Activated gamma-delta T cell (primary cell): ENCODE measurements around the gene NABP1.

ENCODE experiments used
- DNase-seq: peaks from one replicate; lab custom pipeline; 2025; lab: John Stamatoyannopoulos, UW

NABP1 gene

DNA sequence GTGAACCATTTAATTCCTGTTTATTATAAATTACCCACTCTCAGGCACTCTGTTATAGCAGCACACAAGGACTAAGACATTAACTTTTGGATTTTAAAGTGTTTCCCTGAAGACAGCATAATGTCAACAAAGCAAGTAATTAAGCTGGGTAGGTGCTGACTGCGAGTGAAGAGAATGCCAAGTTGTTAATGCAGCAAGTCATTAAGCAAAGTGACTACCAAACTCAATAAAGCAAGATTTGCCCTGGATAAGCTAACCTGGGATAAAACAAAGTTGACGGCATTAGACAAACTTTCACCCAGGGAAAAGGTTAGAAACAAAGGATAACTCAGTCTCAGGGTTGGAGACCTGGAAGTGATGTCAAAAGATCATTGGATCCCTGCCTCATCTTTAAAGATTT, 28.4 kb upstream of the NABP1 start:
- DNase-seq: no peak

DNA sequence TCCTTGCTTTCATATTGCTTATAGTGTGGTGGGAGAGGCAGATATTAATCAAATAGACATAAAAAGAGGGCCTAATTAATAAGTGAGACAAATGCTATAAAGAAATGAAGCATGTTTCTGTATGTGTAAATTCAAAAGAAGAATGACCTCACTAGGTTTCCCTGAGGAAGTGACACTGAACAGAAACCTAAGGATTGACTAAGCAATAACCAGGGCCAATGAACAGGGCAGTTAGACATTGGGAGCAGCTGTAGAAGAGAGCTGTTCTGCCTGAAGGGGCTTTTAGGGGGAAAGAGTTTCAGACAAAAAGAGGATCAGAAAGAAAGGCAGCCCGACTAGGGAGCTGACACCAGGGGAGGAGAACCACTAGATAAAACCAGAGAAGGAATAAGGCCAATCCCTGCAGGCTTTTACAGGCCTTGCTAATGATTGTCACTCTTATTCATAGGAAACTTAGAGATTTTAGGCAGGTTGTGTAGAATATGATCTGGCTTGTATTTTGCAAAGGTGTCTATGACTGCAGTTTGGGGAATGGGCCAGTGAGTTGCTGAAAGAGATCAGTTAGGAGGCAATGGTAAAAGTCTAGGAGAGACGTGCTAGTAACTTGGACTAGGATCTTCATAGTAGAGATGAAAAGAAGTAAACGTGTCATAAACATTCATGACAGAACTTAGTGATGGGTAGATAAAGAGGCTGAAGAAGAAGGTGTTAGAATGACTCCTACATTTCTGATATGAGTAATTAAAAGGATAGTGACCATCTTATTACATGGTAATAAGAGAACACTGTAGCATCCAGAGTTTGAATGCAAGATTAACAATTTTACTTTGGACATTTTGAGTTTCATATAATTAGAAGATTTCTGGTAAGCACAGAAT, 26.8 kb upstream of the NABP1 start:
- DNase-seq: no peak

DNA sequence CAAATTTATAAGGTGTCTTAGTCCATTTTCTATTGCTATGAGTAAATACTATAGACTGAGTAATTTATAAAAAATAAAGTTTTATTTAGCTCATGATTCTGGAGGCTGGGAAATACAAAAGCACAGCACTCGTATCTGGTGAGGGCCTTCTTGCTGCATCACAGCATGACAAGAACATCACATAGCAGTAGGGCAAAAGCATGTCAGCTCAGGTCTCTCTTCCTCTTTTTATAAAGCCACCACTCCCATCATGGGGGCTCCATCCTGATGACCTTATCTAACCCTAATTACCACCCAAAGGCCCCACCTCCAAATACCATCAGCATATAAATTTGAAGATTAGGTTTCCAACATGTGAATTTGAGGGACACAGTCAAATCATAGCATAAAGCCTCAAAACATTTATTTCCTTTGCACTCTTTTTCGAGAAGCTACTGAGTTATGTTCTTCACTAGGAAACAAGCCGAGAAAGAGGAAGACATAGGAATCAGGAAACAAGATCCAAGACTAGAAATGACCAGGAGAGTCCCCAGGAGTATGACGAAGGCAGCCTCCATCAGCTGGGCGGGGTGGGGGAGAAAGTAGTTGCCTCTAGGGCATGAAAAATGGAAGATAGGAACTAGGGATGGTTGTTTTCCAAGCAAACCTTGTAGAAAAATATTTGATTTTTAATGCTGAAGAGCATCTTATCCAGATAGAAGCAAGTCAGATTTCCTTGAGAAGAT, 24.1 kb upstream of the NABP1 start:
- no peak for DNase-seq

DNA sequence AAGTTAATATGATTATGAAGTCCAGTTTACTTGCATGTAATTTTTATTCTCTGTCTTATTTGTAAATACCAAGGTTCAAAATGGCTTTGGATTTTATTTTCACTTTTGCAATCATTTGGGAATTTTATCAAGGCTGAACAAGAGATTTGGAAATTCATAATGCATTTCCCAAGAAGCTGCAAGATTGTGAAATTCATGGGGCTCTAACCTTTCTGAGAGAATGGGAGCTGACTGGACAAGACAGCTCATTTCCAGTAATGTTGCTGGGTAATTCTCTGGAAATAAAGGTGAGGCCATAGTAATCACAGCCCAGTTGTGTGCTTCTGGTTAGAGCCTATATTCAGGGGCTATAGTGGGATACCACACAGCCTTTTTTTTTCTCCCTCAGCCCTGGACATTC, 21.5 kb upstream of the NABP1 start:
- no peak for DNase-seq

DNA sequence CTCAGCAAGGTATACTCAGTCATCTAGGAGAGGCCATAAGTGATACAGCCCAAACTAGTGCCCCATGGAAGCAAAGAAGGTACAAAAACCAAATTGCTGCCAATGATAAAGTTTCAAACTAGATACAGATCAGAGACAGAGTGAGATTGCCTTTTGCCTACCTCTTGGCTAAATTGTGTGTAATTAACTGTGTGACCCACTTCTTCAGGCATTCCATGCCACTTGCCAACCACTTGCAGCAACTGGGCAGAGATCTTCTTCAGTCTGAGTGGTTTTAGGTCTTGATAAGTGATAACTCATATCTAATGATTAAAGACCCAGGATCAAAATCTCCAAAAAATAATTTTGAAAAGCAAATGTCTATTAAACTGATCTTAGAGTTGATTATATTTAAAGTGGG, 21.1 kb upstream of the NABP1 start:
- DNase-seq: no peak

DNA sequence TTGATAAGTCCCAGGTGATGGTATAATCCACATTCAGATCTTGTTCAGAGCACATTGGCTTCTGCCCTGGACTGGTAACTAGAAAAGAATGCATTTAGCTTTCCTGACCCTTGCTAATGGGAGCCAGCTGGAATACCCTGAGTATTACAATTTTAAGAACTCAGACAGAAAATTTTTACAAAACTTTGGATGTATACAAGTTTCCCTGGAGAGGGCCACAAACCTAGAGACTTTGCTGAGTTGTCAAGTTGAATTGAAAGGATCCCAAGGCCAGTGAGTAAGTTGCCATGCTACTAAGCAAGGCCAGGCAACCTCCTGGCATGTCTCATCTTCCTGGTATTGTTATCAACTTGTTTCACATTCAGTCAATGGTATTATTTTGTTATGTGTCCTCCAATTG, 20.0 kb upstream of the NABP1 start:
- DNase-seq: no peak

DNA sequence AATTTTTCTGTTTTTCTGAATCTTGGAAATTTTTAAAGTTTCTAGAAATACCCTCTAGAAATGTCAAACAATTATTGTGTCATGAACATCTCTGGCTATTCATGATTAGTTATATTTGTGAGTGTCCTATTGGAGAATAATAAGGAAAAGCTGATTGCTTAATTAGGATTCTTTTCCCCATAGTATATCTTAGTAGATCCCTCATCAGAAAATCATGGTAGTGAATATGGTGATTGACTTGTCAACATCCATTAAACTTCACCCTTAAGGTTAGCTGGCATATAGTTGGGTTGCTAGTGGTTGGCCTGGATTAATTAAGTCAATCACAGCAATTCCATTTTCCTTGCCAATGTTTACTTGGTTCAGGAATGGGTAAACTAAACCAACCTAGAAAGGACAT, 18.7 kb upstream of the NABP1 start:
- DNase-seq: no peak

DNA sequence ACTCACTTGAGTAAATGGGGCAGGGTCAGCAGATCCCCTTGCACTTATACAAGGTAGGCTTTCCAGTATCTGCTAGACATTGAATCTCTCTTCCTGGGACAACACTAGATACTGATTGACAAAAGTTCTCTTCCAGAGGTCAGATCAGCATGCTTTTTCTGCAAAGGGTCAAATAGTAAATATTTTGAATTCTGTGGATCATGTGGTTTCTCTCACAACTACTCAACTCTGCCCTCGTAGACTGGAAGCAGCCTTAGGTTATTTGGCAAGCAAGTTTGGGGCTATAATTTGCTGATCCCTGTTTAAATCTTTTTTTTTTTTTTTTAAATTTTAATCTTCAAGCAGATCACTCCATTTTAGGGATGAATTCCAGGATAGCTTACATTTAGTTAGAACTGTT, 17.4 kb upstream of the NABP1 start:
- no peak for DNase-seq

DNA sequence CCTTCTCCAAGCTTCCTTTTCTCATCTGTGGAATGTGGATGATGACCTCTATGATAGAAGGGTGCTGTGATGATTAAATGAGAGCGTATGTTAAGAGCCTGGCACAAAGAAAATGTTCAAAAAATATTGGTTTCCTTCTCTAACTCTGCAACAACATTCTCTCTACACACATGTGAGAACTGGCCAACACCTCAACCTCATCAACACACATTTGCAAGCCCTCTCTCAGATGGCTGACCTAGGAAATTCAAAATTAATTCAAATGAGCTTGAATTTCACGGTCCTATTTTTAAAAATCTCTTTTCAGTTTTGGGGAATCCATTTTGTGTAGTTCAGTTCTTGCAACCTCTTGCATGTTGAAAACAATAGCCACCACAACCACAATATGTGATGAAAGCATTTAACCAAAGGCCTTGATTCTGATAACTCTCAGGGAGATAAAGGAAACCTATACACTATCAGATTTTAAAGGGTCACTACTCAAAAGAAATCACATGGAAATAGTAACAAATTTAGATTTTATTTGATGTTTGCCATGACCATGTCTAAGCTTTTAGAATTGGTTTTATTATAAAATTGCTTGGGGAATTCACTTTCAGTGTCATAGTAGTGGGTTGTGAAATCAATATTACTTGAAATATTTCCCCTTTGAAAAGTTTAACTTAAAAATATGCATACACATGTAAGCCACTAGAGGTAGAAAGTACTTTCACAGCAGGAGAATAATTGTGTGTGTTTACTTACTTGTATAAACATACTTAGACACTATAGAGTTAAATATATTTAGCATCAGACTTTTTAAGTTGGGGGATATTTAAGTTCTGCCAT, 16.6 kb upstream of the NABP1 start:
- DNase-seq: no peak

DNA sequence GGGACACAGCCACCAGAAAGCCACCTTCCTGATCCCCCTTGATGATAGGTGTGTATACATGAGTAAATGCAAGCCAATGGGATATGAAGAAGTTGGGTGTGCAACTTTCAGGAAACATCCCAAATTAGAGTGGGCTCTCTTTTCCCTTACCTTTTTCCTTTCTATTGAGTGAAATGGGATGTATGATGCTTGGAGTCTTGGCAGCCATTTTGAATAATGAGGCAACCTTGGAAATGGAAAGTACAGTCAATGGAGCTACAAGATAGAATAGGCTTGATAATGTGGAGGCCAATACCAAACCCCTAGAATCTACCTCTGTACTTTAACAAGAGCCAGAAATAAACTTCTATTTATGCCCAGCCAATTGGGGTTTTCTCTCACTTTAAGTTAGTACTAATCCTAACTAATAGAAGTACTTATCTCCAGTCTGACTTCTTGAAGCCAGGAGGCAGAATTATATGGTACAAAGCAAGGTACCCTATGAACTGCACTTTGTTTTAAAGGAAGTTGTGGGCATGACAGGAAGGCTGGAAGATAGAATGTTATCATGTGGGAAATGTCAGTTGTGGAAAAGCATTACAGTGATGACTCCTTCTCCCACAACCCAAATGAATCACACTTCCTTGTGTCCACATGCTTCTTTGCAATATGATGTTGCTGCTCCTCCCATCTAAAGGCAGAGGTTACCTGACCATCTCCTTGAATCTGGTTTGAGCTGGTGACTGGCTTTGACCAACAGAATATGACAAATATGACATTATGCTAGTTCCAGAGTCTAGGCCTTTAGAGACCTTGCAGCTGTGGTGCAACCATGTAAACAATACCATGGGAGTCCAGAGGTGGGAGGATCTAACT, 12.9 kb upstream of the NABP1 start:
- DNase-seq: no peak

DNA sequence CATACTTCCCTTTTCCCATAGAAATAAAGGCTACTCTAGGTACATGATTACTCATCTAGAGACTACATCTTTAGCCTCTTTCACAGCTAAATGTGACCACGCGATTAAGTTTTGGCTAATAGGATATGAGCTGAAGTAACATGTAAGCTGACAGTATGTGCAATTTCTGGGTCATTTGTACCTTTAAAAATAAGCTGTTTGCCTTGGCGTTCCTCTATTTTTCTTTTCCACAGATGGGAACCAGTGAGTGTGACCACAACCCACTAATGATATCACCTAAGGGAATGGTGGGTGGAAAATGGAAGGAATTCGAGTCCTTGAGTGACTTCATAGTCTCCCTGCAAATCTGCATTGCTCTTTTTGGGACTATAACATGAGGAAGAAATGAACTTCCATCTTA, 11.7 kb upstream of the NABP1 start:
- no peak for DNase-seq

DNA sequence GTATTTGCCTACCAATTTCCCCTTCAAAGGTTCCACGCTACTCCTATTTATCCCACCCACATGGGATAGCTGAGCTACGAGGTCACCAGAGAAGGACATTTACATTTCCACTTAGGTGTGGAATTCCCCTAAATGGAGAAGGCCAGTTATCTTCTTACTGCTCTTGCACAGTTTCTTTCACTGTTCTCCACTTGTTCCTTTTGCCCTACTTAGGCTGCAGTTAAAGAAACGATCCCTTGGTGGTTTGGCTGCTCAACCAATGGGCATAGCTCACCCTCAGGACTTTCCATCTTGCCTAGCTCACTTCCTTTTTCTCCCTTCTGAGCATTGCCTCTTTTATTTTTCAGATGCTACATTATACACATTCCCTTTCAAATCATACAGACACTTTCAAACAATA, 11.2 kb upstream of the NABP1 start:
- DNase-seq: no peak

DNA sequence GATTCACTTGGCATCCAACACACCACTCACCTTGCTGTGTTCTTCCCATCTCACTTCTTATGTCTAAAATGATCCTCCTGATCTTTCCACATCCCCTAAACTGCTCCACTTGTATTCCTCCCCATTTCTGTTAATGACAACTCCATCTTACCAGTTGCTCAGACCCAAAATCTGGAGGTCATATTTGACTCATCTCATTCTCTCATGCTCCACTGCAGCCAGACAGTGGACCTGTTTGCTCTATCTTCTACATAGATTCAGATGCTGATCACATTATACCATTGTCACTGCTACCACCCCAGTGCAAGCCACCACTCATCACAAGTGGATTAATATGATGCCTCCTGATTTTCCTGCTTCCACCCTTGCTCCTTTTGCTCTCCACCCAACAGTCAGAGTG, 7.9 kb upstream of the NABP1 start:
- DNase-seq: no peak

DNA sequence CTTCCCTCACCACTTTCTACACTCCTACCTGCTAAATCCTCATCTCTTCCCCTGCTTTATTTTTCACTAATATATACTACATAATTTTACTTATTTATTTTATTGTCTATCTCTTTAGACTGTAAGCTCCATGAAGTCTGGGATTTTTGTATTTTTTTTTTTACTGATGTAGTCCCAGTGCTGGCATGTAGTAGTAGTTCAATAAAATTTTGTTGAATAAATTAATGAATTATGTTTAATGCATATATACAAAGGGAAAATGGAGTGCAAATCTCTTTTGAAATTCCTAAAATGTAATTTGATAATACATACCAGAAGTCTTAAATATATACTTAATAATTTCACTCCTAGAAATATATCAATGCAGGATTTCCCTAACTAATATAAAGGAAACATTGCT, 7.1 kb upstream of the NABP1 start:
- DNase-seq: no peak

DNA sequence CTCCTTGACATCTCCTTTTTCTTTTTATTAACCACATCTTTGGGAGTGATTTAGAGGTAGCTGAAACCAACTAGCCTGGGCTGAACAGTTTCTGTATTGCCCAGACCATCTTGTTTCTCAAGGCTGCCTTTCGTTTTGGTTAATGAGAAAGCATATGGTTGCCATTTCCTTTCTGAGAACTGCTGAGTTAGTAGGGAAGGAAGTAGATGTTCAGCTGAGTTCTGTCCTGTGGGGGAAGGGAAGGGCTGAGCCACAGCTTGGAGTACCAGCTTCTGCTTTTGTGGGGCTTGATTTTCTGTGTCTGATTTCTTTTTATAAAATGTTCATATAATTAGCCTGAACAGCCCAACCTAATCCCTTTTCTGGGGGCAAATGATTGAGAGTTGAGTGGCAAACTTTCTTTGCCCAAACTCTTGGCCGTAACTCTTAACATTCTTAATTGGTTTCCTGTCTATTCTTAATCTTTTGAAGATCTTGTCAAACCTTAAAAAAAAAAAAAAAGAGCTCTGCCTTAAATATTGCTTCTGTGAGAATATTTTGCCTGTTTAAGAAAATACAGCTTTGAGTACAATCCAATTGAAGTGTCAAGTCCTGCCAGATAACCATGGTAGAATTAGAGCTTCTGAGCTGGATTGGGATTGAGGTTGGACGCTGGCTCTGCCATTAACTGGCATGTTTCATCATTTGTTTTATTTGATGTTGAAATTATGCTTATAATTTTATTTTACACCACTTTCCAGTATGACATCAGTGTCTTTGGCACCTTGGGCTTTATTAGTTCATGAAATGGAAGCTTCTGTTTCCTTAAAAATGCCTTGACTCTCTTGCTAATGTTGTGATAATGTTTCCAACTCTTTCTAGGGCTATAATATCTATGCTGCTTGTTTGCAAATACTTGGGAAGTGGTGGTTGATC, 1.9 kb upstream of the NABP1 start:
- no peak for DNase-seq

DNA sequence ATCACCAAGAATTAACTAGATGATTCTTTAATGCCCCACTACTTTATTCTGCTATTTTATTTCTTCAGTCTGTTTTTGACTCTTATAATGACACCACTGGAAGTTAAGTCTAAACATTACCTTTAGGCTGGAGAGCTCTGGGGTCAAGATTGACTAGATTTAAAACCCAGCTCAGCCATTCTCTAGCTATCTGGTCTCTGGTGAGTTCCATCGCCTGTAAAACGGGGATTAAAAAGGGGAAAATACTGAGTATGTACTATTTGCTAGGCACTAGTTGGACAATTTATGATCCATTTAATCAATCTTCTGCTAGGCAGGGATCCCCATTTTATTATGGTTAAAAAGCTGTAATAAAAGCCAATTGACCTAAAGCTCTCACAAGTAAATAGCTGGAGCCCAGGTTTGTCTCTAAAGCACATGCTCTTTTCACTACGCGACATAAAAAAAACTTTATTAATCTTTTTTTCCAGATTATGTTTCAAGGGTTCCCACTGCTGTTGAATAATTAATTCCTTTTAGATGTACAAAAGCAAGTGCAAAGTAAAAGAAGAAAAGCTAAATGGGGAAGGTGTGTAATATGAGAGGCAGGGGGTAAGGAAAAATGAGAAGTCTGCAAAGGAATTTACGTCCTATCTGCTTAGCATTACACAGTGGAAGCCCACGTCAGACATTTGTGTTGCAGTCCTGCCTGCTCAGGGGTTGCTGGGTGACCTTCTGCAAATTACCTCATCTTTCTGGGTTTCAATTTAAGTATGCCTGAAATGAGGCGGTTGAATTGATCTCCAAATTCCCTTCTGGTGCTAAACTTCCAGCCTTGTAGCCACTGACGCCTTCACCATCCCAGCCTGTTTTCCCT, 918 bp upstream of the NABP1 start:
- no peak for DNase-seq

DNA sequence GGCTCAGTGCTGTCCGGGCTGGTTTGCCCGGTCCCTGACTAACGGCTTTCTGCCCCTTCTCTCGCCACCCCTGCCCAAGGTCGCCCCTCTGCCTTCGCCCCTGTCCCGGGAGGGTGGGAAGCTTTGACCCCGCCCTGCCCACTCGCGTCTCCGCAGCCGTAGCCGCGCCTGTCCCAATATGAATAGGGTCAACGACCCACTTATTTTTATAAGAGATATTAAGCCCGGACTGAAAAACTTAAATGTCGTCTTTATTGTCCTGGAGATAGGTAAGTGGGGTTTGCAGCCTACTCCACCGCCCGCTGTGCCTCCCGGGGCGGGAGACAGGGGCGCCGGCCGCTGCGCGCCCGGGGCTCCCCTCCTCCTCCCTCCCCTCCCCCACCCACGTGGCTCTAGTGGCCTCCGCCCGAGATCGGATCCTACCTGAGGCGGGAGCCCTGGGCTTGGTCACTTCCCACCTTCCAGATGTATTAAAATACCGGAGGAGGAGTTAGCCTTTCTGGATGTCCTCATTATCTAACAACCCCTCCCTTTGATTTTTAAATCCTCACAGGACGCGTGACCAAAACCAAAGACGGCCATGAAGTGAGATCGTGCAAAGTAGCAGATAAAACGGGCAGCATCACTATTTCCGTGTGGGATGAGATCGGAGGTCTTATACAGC, 633 bp downstream of the NABP1 start:
- DNase-seq: peak; percentile 36

DNA sequence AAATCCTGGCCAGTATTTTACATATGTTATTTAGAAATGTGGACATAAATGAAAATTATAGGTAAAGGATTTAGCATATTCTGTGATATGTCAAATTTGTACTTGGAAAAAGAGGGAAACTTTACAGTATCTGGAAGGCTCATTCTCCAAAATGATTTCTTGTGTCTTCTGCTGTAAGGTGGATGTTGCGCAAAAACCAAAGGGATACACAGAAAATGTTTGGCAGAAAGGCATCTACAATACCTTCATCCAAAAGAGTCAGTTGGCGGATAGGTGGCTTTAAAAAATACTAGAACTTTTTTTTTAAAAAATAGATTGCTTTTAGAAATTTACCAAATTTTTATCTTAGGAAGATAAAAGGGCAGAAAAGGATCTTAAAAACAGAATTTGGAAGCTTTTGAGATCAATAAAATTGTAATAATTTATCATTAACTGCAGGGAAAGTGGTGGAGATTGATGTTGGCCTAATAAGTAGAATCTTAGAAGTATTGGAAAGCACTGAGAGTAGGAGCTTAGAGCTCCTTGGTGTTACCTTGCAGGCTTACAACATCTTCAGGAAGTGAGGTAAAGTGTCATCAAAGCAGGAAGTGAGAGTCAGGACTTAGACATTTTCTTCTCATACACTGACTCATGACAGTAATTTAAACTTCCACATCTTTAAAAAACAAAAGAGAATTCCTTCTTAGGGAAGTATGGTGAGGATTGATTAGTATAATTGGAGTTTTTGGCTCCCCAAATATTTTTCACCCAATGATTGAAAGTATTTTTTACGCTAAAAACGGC, 2.1 kb downstream of the NABP1 start:
- no peak for DNase-seq
